ENCODE data around the gene SMTN.

GRCh38 chr22:31151872-31152271, 70.8 kb downstream of the SMTN start:
- TF ChIP-seq MXI1 (IDR thresholded peaks at IDR 0.05; ENCODE audit: low read depth, low read length), result no peak
- TF ChIP-seq CTCF (IDR thresholded peaks at IDR 0.05), result no peak

All from SK-N-SH (cell line).